22Rv1 (cell line): ENCODE data around the gene HS6ST2.

ENCODE experiments used
- H3K27ac ChIP-seq: fragments of 450-650 bp; 2 replicates; pipeline ENCODE4 v1.5.1; 2017
- ZFX ChIP-seq: fragments of 450-650 bp; IDR thresholded peaks from 2 replicates; pipeline ENCODE4 v1.6.1; 2017; ENCODE audit warnings: antibody characterized with exemption, borderline replicate concordance
- TF ChIP-seq, protein P1 (sequence below): fragments of 450-650 bp; IDR thresholded peaks from 2 replicates; pipeline ENCODE4 v1.5.1; 2017; ENCODE audit warnings: mild to moderate bottlenecking

The HS6ST2 gene

GRCh38 chrX:132810964-132811712, 147.3 kb downstream of the HS6ST2 start:
- no peak for TF ChIP-seq ZFX
- TF ChIP-seq, protein P1, sequence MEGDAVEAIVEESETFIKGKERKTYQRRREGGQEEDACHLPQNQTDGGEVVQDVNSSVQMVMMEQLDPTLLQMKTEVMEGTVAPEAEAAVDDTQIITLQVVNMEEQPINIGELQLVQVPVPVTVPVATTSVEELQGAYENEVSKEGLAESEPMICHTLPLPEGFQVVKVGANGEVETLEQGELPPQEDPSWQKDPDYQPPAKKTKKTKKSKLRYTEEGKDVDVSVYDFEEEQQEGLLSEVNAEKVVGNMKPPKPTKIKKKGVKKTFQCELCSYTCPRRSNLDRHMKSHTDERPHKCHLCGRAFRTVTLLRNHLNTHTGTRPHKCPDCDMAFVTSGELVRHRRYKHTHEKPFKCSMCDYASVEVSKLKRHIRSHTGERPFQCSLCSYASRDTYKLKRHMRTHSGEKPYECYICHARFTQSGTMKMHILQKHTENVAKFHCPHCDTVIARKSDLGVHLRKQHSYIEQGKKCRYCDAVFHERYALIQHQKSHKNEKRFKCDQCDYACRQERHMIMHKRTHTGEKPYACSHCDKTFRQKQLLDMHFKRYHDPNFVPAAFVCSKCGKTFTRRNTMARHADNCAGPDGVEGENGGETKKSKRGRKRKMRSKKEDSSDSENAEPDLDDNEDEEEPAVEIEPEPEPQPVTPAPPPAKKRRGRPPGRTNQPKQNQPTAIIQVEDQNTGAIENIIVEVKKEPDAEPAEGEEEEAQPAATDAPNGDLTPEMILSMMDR, result no peak
- no peak overlapping the region for H3K27ac ChIP-seq

DNA sequence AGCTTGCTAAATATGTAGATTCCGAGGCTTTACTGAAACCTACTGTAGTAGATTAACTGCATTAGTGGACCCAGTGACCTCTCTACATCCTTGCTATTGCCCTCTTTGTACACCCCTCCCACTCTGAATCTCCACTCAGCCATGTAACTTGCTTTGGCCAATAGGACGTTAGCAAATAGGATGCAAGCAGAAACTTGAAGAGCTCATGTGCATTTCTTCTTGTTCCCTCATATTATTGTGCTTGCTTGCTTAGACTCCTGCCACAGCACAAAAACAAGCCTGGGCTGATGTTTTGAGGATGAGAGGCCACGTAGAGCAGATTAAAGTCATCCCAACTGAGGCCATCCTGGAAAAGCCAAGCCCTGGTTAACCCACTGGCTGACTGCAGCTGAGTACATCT, 147.9 kb downstream of the HS6ST2 start:
- H3K27ac ChIP-seq, result no peak overlapping the region
- TF ChIP-seq ZFX, result no peak
- TF ChIP-seq, protein P1, result no peak

DNA sequence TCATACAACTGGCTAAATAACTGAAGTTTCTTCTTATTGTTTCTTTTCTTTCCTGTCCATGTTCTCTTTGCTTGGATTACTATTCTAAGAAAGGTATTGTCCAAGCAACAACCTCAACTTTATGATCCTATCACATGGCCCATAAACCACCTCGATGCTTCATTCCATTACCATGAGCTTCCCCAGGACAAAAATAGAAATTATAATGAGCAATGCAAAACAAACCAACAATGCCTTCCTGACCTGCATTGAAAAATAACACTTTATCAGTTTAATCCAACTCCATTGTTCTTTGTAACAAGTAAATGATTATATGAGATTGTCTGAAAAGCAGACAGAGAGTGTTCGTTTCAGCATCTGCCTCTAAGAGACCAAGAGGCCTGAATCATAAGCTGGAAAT, 148.8 kb downstream of the HS6ST2 start:
- TF ChIP-seq, protein P1, result no peak
- no peak for TF ChIP-seq ZFX
- no peak overlapping the region for H3K27ac ChIP-seq

DNA sequence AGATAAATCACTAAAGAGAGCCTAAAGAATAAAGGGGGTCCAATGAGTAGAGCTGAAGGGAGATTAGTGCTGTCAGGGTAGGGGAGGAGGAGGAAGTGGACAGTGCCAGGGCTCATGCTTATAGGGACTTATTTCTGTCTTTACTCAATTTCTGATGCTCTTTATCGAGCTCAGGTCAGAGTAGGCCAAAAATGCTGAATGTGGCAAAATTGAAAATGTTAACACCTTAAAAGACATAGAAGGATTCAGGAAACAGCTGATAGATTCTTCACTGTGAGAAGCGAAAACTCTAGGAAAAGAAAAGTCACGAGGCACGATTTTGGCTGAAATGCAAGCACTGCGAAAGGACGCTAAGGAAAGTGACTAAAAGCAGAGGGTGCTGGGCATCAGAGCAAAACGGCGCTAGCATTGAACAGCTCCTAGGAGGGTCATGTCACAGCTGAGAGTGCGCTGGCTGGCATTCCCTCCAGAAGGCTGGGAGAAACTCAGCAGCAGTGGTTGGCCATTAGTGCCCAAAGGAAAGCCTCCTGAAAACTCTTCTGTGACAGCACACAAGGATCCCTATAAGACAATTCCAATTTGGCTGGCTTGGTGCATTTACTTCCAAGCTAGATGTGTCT, 150.9 kb downstream of the HS6ST2 start:
- TF ChIP-seq ZFX, result no peak
- TF ChIP-seq, protein P1, result no peak

GRCh38 chrX:132802033-132802432, 156.4 kb downstream of the HS6ST2 start:
- H3K27ac ChIP-seq, result no peak overlapping the region
- TF ChIP-seq, protein P1, result no peak
- TF ChIP-seq ZFX, result no peak

More for the DNA sequence above, 150.9 kb downstream of the HS6ST2 start:
- no peak overlapping the region for H3K27ac ChIP-seq

DNA sequence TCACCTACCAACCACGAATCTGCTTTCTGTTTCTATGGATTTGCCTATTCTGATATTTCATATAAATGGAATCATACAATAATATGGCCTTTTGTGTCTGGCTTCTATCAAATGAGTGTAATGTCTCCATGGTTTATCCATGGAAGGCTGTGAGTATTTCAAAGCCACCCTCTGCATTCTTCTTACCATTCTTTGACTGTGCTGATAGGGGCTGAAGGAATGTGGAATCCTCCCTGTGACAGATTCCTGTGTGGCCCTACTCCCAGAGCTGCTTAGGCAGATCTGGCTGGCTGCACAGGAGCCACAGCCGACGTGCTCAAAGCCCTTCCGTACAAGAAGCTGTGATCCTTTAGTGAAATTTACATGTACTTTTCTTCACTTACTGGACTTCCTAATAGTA, 163.2 kb downstream of the HS6ST2 start:
- TF ChIP-seq, protein P1, result no peak
- TF ChIP-seq ZFX, result no peak

DNA sequence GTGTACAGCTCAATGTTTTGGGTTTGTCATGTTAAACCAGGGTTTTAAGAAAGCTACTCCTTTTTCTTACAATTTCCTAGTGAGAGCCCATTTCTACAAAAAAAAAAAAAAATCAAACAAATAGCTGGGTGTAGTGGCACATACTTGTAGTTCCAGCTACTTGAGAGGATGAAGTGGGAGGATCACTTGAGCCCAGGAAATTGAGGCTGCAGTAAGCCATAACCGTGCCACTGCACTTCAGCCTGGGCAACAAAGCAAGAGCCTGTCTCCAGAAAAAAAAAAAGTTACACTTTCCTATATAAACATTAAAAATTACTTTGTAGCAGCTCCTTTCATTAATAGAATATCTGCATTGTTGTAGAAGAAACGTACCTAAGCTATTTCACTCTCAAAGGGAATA, 166.7 kb downstream of the HS6ST2 start:
- H3K27ac ChIP-seq, result no peak overlapping the region
- TF ChIP-seq, protein P1, result no peak
- no peak for TF ChIP-seq ZFX

More for the DNA sequence above, 163.2 kb downstream of the HS6ST2 start:
- no peak overlapping the region for H3K27ac ChIP-seq
